Activated gamma-delta T cell treated with anti-CD3 and anti-CD28 coated beads, Interleukin-2, amount 50 U/mL, for 16 hours (primary cell): Measurements from ENCODE around the gene STX2.
"Not testable (repeated sequence)": the region's sequence is repeated elsewhere in the genome, so short reads cannot be mapped to it uniquely, and the experiment has no call there.

Source experiments
- DNase-seq: peaks from one replicate; pipeline ENCODE4 v3.0.0-alpha.2; 2020; ENCODE audit warnings: low read depth

The STX2 gene

DNA sequence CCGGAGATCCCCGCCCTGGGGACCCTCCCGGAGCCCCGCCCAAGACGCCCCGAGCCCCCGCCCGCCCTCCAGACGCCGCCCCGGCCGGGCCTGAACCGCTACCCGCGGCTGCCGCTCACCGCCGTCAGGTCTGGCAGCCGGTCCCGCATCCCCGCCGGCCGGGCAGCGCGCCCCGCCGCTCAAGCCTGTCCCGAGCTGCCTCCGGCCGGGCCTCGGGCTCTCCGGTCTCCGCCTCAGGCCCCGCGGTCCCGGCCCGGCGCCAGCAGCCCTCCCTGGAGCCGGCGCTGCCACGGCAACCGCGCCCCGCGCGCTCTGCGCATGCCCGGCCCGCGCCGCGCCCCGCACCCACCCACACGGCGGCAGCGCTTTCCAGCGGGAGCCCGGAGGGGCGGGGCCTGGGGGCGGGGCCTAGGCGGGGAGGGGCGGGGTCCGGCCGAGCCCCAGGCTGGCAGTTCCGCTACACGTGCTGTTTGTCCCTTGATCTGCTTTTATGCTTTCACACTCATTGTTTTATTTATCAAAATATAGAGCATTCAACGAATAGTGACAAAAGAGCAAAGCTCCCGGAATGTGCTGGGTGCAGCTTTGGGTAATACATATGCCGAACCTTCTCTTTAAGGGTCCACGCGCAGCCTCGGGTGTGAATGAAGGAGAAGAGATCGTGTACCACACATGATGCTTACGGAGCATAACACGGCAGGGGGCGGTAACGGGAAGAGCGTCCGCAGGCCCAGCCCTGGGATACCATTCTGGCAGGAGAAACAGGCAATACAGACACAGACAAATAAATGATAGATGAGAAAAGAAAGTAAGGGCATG lies at the start of gene STX2:
TSS of gene STX2 (minus strand) at position 300 of the 819 bp plus-strand sequence. CDS start at position 149, 151 bp downstream.
- DNase-seq: peak; percentile 83

GRCh38 chr12:130887190-130887589 lies 48.1 kb upstream of the STX2 start:
- not testable (repeated sequence) for DNase-seq

DNA sequence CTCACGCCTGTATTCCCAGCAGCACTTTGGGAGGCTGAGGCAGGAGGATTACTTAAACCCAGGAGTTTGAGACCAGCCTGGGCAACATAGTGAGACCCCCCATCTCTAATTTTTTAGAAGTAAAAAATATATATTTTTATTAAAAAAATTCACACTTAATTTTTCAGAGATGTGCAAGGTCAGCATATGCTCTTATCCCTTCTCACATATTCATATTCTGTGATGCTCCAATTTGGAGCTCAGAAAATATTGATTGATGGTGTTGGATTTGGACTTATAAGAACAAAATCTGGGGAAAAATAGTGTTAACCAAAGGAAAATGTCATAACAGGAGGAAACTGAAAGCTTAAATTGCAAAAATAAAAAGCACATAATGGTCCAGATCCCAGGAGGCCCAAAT lies 42.5 kb upstream of the STX2 start:
- DNase-seq: no peak

- DNase-seq: no peak
These were observed 42.0 kb upstream of the STX2 start for GRCh38 chr12:130881046-130881445.

DNA sequence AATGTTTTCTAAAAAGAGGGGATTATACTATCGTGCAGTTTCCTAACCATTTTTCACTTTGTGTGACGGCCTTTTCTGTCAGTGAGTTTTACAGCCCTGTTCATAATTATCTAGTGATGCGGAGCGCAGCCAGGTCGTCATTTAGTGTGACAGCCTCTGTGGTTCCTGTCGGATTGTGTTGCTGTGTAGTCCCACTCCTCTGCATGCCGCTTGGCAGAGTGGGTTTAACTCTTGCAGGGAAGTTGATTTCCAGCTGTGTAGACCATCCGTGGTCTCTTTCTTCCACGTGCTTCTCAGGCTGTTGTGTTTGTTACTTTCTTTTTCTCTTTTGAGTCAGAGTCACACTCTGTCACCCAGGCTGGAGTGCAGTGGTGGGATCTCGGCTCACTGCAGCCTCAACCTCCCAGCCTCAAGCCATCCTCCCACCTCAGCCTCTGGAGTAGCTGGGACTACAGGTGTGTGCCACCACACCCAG lies 41.4 kb upstream of the STX2 start:
- no peak for DNase-seq

GRCh38 chr12:130879781-130880389 lies 40.8 kb upstream of the STX2 start:
- DNase-seq: no peak

DNA sequence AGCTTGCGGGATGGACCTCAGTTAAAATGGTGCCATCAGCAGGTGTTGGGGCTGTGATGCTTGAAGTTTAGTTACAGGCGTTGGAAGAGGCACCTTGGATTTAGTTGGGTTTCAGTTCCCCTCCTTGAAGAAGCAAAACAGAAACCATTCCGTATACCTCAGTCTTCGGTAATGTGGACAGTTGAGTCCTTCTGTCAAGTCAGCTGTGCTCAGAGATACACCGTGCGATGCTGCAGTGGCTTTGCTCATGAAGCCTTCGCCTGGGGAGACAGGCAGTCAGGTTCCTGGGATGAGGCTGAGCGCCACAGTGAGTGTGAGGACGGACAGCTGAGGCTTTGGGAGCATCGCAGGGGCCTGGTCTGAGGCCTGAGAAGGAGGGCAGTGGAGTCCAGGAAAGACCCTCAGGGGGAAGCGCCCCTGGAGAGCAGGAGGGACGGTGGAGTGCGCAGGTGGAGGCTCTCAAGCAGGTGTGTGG lies 40.2 kb upstream of the STX2 start:
- no peak for DNase-seq

GRCh38 chr12:130878193-130879185 lies 39.4 kb upstream of the STX2 start:
- no peak for DNase-seq

- DNase-seq: no peak
These were observed 38.3 kb upstream of the STX2 start for GRCh38 chr12:130877333-130877732.

DNA sequence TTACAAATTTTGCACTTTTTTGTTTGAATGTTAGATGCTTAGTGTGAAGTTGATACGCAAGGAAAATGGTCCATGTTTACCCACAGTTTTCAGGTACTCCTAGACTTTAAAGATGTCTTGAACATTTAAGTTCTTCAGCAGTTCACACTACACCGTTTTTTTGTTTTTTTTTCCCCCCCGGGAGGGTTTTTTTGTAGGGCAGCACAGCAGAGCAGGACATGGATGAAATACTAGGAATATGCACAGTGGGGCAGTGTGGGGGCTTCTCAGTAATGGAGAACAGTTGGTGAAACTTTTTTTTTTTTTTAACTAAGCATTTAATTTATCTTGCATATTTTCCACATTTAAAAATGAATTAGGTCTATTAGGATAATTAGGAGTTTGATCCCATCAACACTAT lies 37.7 kb upstream of the STX2 start:
- no peak for DNase-seq

DNA sequence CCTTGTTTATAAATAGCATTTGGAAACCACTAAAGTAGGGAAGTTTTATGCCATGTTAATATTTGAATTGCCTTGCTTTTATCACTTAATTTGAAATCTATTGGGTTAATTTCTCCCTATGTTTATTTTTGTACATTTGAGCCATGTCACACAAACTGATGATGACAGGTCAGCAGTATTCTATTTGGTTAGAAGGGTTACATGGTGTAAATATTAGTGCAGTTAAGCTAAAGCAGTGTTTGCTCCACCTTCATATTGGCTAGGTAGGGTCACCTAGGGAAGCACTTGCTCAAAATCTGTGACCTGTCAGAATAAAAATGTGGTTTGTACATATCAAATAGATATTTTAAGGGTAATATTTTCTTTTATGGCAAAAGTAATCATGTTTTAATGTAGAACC lies 37.2 kb upstream of the STX2 start:
- no peak for DNase-seq

- DNase-seq: not testable (repeated sequence)
These were observed 36.7 kb upstream of the STX2 start for GRCh38 chr12:130875708-130876107.

DNA sequence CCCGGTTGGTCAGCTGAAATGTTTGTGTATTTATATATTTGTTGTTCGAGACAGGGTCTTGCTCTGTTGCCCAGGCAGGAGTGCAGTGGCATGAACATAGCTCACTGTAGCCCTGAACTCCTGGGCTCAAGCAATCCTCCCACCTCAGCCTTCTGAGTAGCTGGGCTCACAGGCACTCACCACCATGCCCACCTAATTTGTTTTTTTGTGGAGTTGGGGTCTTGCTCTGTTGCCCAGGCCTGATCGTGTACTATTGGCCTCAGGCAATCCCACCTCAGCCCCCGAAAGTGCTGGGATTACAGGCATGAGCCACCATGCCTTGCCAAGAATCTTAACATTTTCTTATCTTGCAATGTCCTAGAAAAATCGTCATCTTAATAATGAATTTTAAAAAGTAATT lies 36.1 kb upstream of the STX2 start:
- DNase-seq: no peak

- no peak for DNase-seq
These were observed 35.6 kb upstream of the STX2 start for GRCh38 chr12:130874696-130875095.

DNA sequence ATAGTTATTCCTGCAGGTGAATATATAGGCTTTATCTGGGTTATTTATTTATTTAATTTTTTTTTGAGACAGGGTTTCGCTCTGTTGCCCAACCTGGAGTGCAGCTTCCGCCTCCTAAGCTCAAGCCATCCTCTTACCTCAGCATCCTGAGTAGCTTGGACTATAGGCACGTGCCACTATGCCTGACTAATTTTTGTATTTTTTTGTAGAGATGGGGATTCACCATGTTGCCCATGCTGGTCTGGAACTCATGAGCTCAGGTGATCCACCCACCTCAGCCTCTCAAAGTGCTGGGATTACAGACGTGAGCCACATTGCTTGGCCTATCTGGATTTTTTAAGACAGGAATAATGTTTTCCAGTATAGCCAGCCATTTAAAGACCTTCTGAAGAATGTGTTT lies 34.8 kb upstream of the STX2 start:
- DNase-seq: no peak

DNA sequence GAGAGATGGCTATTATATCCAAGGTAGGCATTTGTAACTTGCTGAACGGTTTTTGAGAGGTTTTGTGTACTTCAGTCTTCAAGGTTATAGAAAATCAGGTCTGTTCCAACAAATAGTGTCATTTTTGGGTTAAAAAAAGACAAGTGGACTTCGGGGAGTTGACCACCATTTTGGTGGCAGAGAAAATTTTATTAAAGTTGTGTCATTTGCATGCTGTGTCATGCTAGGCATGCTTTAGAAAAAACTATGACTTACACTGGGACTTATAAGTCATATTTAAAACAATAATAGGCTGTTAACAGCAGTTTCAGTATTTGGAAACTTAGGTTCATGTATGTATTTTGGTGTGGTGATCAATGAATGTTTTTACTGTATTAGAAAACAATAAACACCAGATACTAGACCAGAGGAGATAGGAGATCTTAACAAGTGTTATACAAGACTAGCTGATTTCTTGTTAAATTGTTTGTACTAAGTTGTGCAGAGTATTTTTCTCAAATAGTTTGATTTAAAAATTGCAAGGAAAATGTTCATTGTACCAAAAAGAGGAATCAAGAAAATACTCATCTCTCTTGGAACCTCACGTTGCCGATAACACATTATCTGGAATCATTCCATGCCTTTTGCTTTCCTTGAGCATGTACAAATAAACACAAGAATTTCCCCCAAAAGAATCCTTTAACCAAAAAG lies 34.2 kb upstream of the STX2 start:
- no peak for DNase-seq

DNA sequence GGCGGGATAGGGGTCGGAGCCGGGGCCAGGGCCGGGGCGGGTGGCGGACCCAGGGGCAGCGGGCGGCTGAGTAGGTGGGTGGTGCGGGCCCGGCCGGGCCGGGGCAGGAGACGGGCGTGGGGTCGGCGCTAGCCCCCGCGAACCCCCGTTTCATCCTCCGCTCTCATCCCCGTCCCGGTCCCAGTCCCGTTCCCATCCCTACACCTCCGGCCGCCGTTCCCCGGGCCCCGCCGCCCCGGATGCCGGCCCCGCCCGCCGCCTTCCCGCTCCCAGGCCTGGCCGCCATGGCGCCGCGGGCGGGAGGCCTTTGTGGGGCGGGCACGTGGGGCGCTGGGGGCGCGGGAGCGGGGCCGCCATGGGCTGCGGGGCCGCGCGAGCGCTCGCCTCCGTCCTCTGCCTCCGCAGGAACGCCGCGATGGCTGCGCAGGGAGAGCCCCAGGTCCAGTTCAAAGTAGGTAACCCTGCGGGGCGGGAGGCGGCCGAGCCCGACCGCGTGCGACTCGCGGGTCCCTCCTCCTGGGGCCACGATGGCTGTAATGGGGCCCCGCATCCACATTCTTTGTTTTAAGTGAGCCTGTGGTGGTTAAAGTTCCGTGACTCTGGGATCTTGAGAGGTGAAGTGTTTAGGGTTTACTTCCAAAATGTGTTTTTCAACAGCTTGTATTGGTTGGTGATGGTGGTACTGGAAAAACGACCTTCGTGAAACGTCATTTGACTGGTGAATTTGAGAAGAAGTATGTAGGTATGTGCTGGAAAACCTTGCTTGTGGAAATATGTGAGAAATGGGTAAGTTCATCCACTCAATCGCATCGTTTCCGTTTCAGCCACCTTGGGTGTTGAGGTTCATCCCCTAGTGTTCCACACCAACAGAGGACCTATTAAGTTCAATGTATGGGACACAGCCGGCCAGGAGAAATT lies 33.4 kb upstream of the STX2 start:
- no peak for DNase-seq

- DNase-seq: peak; percentile 88
These were observed 32.5 kb upstream of the STX2 start, which contains the start of gene RAN for GRCh38 chr12:130871286-130872178. RAN (plus strand) TSS chr12:130872066; CDS start chr12:130872594, 528 bp downstream.
